Fibroblast of lung (primary cell): Measurements from ENCODE around the gene INSC.

ENCODE experiments used
- EZH2 ChIP-seq: IDR thresholded peaks from 2 replicates; pipeline ENCODE4 v1.5.1; 2012; ENCODE audit warnings: low read length, control low read depth, mild to moderate bottlenecking; ENCODE audit errors: missing control alignments
- TF ChIP-seq, protein P1 (sequence below), 2 donors: IDR thresholded peaks in 1 of 2; conservative IDR thresholded peaks in 1 of 2; 1 replicate in 1 of 2; 2 replicates in 1 of 2; pipeline ENCODE4 v1.5.1; 2011 to 2012; ENCODE audit warnings: low read length in 2 of 2, control low read depth in 1 of 2, inconsistent platforms in 1 of 2, low read depth in 1 of 2, mild to moderate bottlenecking in 1 of 2

- TF ChIP-seq, protein P1, sequence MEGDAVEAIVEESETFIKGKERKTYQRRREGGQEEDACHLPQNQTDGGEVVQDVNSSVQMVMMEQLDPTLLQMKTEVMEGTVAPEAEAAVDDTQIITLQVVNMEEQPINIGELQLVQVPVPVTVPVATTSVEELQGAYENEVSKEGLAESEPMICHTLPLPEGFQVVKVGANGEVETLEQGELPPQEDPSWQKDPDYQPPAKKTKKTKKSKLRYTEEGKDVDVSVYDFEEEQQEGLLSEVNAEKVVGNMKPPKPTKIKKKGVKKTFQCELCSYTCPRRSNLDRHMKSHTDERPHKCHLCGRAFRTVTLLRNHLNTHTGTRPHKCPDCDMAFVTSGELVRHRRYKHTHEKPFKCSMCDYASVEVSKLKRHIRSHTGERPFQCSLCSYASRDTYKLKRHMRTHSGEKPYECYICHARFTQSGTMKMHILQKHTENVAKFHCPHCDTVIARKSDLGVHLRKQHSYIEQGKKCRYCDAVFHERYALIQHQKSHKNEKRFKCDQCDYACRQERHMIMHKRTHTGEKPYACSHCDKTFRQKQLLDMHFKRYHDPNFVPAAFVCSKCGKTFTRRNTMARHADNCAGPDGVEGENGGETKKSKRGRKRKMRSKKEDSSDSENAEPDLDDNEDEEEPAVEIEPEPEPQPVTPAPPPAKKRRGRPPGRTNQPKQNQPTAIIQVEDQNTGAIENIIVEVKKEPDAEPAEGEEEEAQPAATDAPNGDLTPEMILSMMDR (conservative IDR thresholded peaks at IDR 0.05 in 1 of 2, IDR thresholded peaks at IDR 0.05 in 1 of 2; ENCODE audit: low read depth in 1 of 2, low read length in 2 of 2): no peak
- no peak for TF ChIP-seq EZH2
These were observed 124.1 kb downstream of the INSC start for GRCh38 chr11:15238856-15239255.
